Measurements from ENCODE around the gene FNBP1. TPM values are rescaled to one million over a fixed set of nuclear protein-coding genes. Genes with fewer than 3 reads are reported as not detected.

FNBP1 gene
- total and polyA plus RNA-seq, 2 of the 8 experiments (the other 6 are each of a cell fraction or from before 2014, with no cell fraction given): 7.2 to 40.9 TPM

DNA sequence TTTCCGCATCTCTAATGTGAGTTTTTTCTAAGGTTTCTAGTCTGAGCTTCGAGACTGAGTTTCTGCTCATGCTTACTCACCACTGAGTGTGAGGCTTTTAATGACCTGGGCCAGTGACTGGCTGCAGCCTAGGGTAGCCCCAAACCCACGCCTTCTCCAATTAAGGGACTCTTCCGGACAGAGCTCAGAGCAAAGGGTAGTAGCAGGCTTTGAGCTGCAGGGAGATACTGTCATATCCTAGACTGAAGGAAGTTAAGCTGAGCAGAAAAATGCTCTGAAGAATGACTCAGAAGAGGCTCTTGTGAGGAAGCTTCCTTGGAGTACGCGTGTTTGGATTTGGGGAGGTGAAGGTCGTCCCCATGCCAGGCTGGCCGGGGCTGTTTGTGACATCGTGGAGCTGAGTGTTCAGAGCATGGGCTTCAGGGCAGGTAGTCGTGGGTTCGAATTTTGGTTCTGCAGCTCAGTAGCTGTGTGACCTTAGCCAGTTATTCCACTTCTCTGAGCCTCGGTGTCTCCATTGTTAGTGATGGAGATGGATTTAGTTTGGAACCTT lies 204.2 kb downstream of the FNBP1 start:
- Histone ChIP-seq H4K5ac (ENCODE audit: insufficient read length, low read depth, low read length) (no peak overlapping the region), H3K23me2 (ENCODE audit: low read depth, low read length) (peaks cover 6% of the 10 kb centered on the region), H3K56ac (replicated peaks; ENCODE audit: insufficient read length, low read depth, low read length) (no peak overlapping the region), H2AK5ac (ENCODE audit: low read depth, low read length) (no peak overlapping the region), H3K79me2 (ENCODE audit: control insufficient read depth in 1 of 2, insufficient read depth in 2 of 2, low read length in 2 of 2) (peaks cover 3 to 11% of the 10 kb centered on the region in 2 experiments; a peak in 3 of 4 replicates), H3K4me3 (ENCODE audit: extremely low read depth in 1 of 4, insufficient read depth in 2 of 4, low read depth in 3 of 4, low read length in 4 of 4) (no peak overlapping the region), H2BK120ac (replicated peaks; ENCODE audit: low read depth, low read length) (no peak overlapping the region), H3K4ac (replicated peaks; ENCODE audit: insufficient read length, low read depth, low read length) (no peak overlapping the region), H4K91ac (replicated peaks; ENCODE audit: insufficient read length, low read length) (no peak overlapping the region), H3K9ac (replicated peaks in 1 of 4; ENCODE audit: extremely low read depth in 1 of 4, low read depth in 3 of 4, low read length in 3 of 4) (no peak overlapping the region), H2AFZ (ENCODE audit: low read length) (no peak overlapping the region), H3K4me2 (ENCODE audit: insufficient read depth in 1 of 2, low read depth in 2 of 2, low read length in 2 of 2) (peak overlapping the region in 1 of 2 experiments; percentile 87; a peak in 2 of 4 replicates), H3K18ac (ENCODE audit: extremely low read depth, low read length) (no peak overlapping the region), H2BK15ac (ENCODE audit: low read length) (peak overlapping the region; percentile 83; the same call in 1 of the 2 replicates), H3K14ac (ENCODE audit: insufficient read length) (no peak overlapping the region), H3K36me3 (ENCODE audit: control insufficient read depth in 2 of 4, insufficient read depth in 4 of 4, low read length in 3 of 4) (no peaks in the 10 kb centered on the region), H3K79me1 (ENCODE audit: low read depth, low read length) (peaks cover 6% of the 10 kb centered on the region), H2BK20ac (ENCODE audit: low read length) (no peak overlapping the region), H3K27ac (ENCODE audit: low read depth, low read length) (no peak overlapping the region), H3K27me3 (replicated peaks in 1 of 4; ENCODE audit: control insufficient read depth in 3 of 4, extremely low read depth in 1 of 4, insufficient read depth in 3 of 4, low read length in 3 of 4) (no peaks in the 10 kb centered on the region), H4K20me1 (replicated peaks in 1 of 2; ENCODE audit: control insufficient read depth in 1 of 2, insufficient read depth in 2 of 2, low read length in 2 of 2) (peaks cover 0 to 3% of the 10 kb centered on the region in 2 experiments), H4K8ac (ENCODE audit: extremely low read depth, insufficient read depth, low read length) (peak overlapping the region; percentile 7; the same call in 1 of the 2 replicates), H3K23ac (ENCODE audit: insufficient read length) (no peak overlapping the region), H3K9me3 (ENCODE audit: insufficient read depth in 2 of 2, low read depth in 1 of 2, low read length in 1 of 2) (no peaks in the 10 kb centered on the region), H3K4me1 (replicated peaks in 1 of 4; ENCODE audit: control insufficient read depth in 3 of 4, insufficient read depth in 4 of 4, low read length in 3 of 4) (peaks cover 5 to 18% (median 10%) of the 10 kb centered on the region in 4 experiments; a peak in 6 of 7 replicates), H2BK5ac (ENCODE audit: low read depth, low read length) (no peak overlapping the region), H2BK12ac (ENCODE audit: low read depth, low read length) (no peak overlapping the region)
- no peak for DNase-seq (ENCODE audit: low read depth in 1 of 2, low spot score in 2 of 2)
- TF ChIP-seq JUN (IDR thresholded peaks at IDR 0.05; ENCODE audit: low read depth, low read length): no peak
- WGBS, 2 experiments (ENCODE audit: extremely low coverage in 1 of 2, insufficient coverage in 1 of 2, insufficient read length in 1 of 2, insufficient replicate concordance in 2 of 2, low coverage in 1 of 2, low lambda C conversion rate in 2 of 2, missing lambda C conversion rate in 1 of 2): 85% methylated on average over 11 of the region's 12 CpGs; no CpG with 5 or more reads in 1 of the 2 experiments
- CTCF ChIA-PET (ENCODE audit: partially characterized antibody): interaction anchor here (1.0 to 1.4 kb wide), 2 partner anchors 25 to 46 kb away, joined by 3 to 4 read pairs; no protein-coding TSS in a partner anchor
- POLR2A ChIA-PET (ENCODE audit: partially characterized antibody): interaction anchor here (0.6 to 1.2 kb wide), 2 partner anchors 15 to 108 kb away, joined by 3 to 4 read pairs; no protein-coding TSS in a partner anchor
- FAIRE-seq: no peak

Small RNA genes within 50 kb of the gene (microRNA-seq; reads per million reads assigned to microRNA genes)
- gene MIR6855 (ENCODE audit: borderline microRNAs expressed in 2 of 2, borderline number of aligned reads in 2 of 2, borderline replicate concordance in 1 of 2): 0 reads per million in 2 experiments

Small RNA genes within 50 kb of the gene (small RNA-seq; reads per million reads assigned to genes)
- 0.69 reads per million for gene MIR6855 (ENCODE audit: insufficient read depth)

Other genes starting within 250 kb of the FNBP1 start
- gene TOR1B, start 240.0 kb downstream of the FNBP1 start, total RNA-seq (2021; fragmentation: NEBNext Ultra II Directional; extraction: Animal tissue kit (Norgen Biotek cat#: 25700)): 17.4 and 19.2 TPM in 2 replicates
- gene TOR1B, start 240.0 kb downstream of the FNBP1 start, polyA plus RNA-seq (2011; rRNA removed): 11.4 and 13.4 TPM in 2 replicates
- 32.7 and 37.6 TPM in 2 replicates for gene TOR1A, start 219.1 kb downstream of the FNBP1 start, total RNA-seq (2021; fragmentation: NEBNext Ultra II Directional; extraction: Animal tissue kit (Norgen Biotek cat#: 25700))
- gene TOR1A, start 219.1 kb downstream of the FNBP1 start, polyA plus RNA-seq (2011; rRNA removed): 46.6 and 46.7 TPM in 2 replicates
- 40.6 and 47.7 TPM in 2 replicates for gene C9orf78, start 207.9 kb downstream of the FNBP1 start, total RNA-seq (2021; fragmentation: NEBNext Ultra II Directional; extraction: Animal tissue kit (Norgen Biotek cat#: 25700))
- 16.7 and 17.4 TPM in 2 replicates for gene C9orf78, start 207.9 kb downstream of the FNBP1 start, polyA plus RNA-seq (2011; rRNA removed)
- gene USP20, start 207.7 kb downstream of the FNBP1 start, total RNA-seq (2021; fragmentation: NEBNext Ultra II Directional; extraction: Animal tissue kit (Norgen Biotek cat#: 25700)): 13.4 and 17.9 TPM in 2 replicates
- gene USP20, start 207.7 kb downstream of the FNBP1 start, polyA plus RNA-seq (2011; rRNA removed): 23.0 and 35.0 TPM in 2 replicates
- 28.4 and 30.7 TPM in 2 replicates for gene GPR107, start 10.7 kb upstream of the FNBP1 start, total RNA-seq (2021; fragmentation: NEBNext Ultra II Directional; extraction: Animal tissue kit (Norgen Biotek cat#: 25700))
- gene GPR107, start 10.7 kb upstream of the FNBP1 start, polyA plus RNA-seq (2011; rRNA removed): 13.5 and 19.3 TPM in 2 replicates
- 42.4 and 47.6 TPM in 2 replicates for gene NCS1, start 129.2 kb upstream of the FNBP1 start, total RNA-seq (2021; fragmentation: NEBNext Ultra II Directional; extraction: Animal tissue kit (Norgen Biotek cat#: 25700))
- gene NCS1, start 129.2 kb upstream of the FNBP1 start, polyA plus RNA-seq (2011; rRNA removed): 32.1 and 34.7 TPM in 2 replicates
- 7.9 and 9.1 TPM in 2 replicates for gene HMCN2, start 222.6 kb upstream of the FNBP1 start, total RNA-seq (2021; fragmentation: NEBNext Ultra II Directional; extraction: Animal tissue kit (Norgen Biotek cat#: 25700))
- 5.0 and 8.3 TPM in 2 replicates for gene HMCN2, start 222.6 kb upstream of the FNBP1 start, polyA plus RNA-seq (2011; rRNA removed)